GM21447 (cell line): ENCODE measurements around the gene NMU.
"Not testable (repeated sequence)": the region's sequence is repeated elsewhere in the genome, so short reads cannot be mapped to it uniquely, and the experiment has no call there.

Experiments used
- ATAC-seq: cut with Tn5 transposase; IDR thresholded peaks from one replicate; pipeline ENCODE4 v1.9.1; 2021; ENCODE audit not compliant: unreplicated experiment

The NMU gene

DNA sequence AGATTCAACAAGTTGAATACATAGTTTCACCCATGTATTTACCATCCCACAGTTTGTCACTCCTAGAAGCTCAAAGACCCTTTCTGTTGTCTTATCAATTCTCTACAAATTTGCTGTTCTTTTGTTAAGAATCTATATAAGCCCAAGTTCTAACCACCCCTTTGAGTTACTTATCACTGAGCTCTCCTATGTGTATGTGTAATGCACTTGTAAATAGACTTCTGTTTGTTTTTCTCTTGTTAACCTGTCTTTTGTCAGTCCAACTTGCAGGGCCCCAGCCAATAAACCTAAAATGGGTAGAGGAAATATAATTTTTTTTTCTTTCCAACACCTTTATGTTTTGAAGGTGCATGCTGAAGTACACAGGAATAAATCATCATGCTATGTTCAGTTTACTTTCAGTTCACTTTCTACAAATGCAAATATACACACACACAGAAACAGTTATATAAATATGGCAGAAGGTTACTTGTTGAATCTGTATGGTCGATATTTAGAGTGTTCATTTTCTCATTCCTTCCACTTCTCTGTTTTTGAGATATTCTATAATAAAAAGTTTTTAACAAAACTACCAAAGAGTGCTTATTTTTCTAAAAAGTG is 67.1 kb downstream of the NMU start:
- no peak for ATAC-seq

GRCh38 chr4:55561889-55562288 is 74.2 kb downstream of the NMU start:
- peak; percentile 100 for ATAC-seq

DNA sequence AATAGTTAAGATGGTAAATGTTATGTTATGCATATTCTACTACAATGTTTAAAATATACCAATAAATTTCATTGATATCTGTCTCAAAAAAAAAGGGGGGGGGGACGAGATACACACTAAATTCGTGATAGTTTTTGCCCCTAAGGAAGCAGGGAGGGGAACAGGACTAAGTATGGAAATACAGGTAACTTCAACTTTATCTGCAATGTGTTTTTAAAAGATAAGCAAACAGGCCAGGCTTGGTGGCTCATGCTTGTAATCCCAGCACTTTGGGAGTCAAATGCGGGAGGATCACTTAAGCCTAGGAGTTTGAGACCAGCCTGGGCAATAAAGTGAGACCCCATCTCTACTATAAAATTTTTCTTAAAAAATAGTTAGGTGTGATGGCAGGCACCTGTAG is 76.0 kb downstream of the NMU start:
- ATAC-seq: no peak

- ATAC-seq: no peak
Observed at GRCh38 chr4:55554453-55555030, 81.6 kb downstream of the NMU start.

DNA sequence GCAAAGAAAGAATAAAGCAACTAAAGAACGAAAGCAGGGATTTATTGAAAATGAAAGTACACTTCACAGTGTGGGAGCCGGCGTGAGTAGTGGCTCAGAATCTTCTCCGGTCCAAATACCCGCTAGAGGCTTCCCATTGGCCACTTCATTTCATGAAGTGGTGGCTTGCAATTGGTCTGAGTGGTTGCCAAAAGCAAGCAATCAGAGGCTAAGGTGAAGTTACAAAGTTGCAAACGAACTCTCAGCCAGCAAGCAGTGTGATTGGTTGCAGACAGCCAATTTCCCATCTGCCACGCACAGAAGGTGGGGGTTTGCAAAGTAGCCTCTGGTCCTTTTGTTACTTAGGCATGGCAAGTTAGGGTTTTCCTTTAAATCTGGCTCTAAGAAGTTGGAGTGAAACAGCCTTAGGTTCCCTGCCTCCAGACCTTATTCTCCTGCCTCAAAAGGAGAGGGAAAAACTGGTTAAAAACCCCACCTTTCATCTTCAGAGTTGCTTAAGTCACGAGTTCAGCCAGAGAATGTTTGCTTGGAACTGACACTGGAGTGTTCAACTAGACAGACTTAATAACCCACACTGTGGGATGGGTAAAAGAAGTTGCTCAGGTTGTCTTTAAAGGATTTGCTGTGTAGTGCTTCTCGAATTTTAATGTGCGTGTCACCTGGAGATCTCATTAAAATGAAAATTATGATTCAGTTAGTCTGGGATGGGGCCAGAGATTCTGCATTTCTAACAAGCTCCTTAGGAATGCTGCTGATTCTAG is 82.5 kb downstream of the NMU start:
- peak; percentile 76 for ATAC-seq

GRCh38 chr4:55551964-55552363 is 84.1 kb downstream of the NMU start:
- ATAC-seq: not testable (repeated sequence)

DNA sequence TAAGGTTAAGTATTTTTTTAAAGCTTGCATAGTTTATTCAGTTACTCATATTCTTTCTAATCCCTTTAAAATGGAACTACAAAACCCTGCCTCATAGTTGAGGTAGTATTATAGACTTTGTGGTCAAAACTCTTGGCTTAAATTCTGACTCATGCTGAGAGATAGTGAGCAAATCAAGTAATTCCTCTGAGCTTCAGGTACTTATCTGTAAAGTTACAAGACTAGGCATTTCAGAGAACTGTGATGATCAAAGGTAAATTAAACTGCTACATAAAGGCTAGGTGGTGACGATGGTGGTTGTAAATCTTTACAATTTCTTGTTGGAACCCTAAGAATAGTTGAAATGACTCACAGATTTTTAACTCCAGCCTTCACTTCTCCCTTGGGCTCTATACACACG is 86.2 kb downstream of the NMU start:
- ATAC-seq: no peak

GRCh38 chr4:55547918-55548317 is 88.2 kb downstream of the NMU start:
- ATAC-seq: no peak

GRCh38 chr4:55547466-55547770 is 88.7 kb downstream of the NMU start:
- no peak for ATAC-seq

DNA sequence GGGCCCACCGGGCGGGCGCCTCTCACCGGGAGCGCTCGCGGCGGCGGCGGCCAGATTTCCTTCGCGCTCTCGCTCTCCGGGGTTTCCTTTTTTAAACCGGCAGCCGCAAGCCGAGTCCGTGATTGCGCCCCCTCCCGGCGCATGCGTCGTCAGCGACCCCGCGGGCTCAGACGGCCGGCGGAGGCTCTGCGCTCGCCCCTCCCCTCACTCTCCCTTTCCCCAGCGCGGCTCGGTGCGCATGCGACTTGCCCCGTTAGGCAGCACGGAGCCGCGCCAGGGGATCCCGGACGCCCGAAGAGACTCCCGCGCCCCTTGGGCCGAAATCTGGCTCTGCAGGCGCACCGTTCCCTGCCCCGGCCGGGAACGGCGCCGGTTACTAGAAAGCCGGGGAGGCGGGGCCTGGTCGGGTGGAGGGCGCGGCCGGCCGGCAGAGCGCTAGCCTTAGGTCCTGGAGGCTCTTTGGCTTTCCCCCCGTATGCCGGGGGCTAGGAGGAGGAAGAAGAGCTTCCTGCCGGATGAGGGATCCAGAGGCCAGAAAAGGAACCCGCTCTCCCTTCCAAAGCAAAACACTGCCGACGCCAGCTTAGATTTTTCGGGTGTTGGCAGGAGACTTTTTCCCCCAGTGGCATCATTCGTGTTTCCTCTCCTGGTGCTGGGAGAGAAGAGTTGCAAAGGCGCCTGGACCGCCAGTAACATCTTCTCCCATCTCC is 89.2 kb downstream of the NMU start, which contains the start of gene CLOCK:
Gene CLOCK (minus strand): TSS at position 154 of the 710 bp plus-strand sequence. CDS start 64,124 bp downstream, outside the sequence.
- ATAC-seq: peak; percentile 62

GRCh38 chr4:55546506-55546755 is 89.7 kb downstream of the NMU start:
- ATAC-seq: peak; percentile 46

- ATAC-seq: peak; percentile 42
Observed at GRCh38 chr4:55545641-55546505, 90.2 kb downstream of the NMU start.
